Tibial artery (tissue), 4 donors: ENCODE measurements around the gene OPA3.

Source experiments
- DNase-seq, 2 donors: peaks; one replicate each; pipeline ENCODE4 v3.0.0-alpha.2; 2019
- H3K27ac ChIP-seq, 2 donors: fragments of 200-600 bp; sonication (generic) in 1 of 2; 1 replicate in 1 of 2; 2 replicates in 1 of 2; pipeline ENCODE4 v1.5.1; 2018 to 2019; ENCODE audit warnings: mild to moderate bottlenecking in 1 of 2
- H3K27me3 ChIP-seq, 2 donors: fragments of 200-600 bp; sonication (generic) in 1 of 2; one replicate each; pipeline versions ENCODE4 v1.5.1 to v1.6.0; 2016 to 2019
- H3K36me3 ChIP-seq, 3 donors: fragments of 200-600 bp; sonication (generic) in 2 of 3; one replicate each; pipeline ENCODE4 v1.5.1; 2016 to 2019; ENCODE audit warnings: mild to moderate bottlenecking in 2 of 3
- H3K4me1 ChIP-seq, 4 donors: fragments of 200-600 bp; sonication (generic) in 2 of 4; 1 replicate in 3 of 4; 2 replicates in 1 of 4; pipeline ENCODE4 v1.5.1; 2016 to 2019
- H3K4me3 ChIP-seq, 2 donors: fragments of 200-600 bp; sonication (generic) in 1 of 2; 1 replicate in 1 of 2; 2 replicates in 1 of 2; pipeline ENCODE4 v1.5.1; 2018 to 2019; ENCODE audit warnings: mild to moderate bottlenecking in 2 of 2
- H3K9me3 ChIP-seq, 3 donors: fragments of 200-600 bp; sonication (generic) in 1 of 3; one replicate each; pipeline ENCODE4 v1.5.1; 2016 to 2019
- CTCF ChIP-seq, 2 experiments: fragments of 200-600 bp in 1 of 2; fragments of 450-650 bp in 1 of 2; IDR thresholded peaks; one replicate each; pipeline ENCODE4 v1.5.1; 2017 to 2019; ENCODE audit warnings: antibody characterized with exemption in 2 of 2, mild to moderate bottlenecking in 1 of 2, moderate library complexity in 1 of 2
- intact Hi-C: fragments of 100-400 bp; cut with DNase I; formaldehyde crosslinking; loops from one replicate; pipeline ENCODE4 v1.15.0; 2023; ENCODE audit warnings: low total_unique reads

OPA3 gene

GRCh38 chr19:45542234-45542668 is 42.4 kb downstream of the OPA3 start:
- H3K4me1 ChIP-seq, result no peaks in the 10 kb centered on the region
- no peak overlapping the region for H3K4me3 ChIP-seq
- H3K27ac ChIP-seq, result no peak overlapping the region
- no peaks in the 10 kb centered on the region for H3K27me3 ChIP-seq
- no peaks in the 10 kb centered on the region for H3K9me3 ChIP-seq
- H3K36me3 ChIP-seq, result no peaks in the 10 kb centered on the region
- TF ChIP-seq CTCF (IDR thresholded peaks at IDR 0.05), result no peak
- no peak for DNase-seq
- intact Hi-C loops, result no loop called here

GRCh38 chr19:45539459-45539858 is 45.1 kb downstream of the OPA3 start:
- H3K9me3 ChIP-seq, result no peaks in the 10 kb centered on the region
- no peak overlapping the region for H3K27ac ChIP-seq
- H3K4me3 ChIP-seq, result no peak overlapping the region
- no peaks in the 10 kb centered on the region for H3K27me3 ChIP-seq
- no peak for DNase-seq
- H3K4me1 ChIP-seq, result no peaks in the 10 kb centered on the region
- no peaks in the 10 kb centered on the region for H3K36me3 ChIP-seq
- TF ChIP-seq CTCF (IDR thresholded peaks at IDR 0.05), result no peak
- intact Hi-C loops, result no loop called here

- Histone ChIP-seq H3K36me3 (peaks cover 5 to 8% (median 6%) of the 10 kb centered on the region in 3 donors), H3K27ac (no peak overlapping the region), H3K4me1 (peaks cover 0 to 19% (median 14%) of the 10 kb centered on the region in 4 donors), H3K9me3 (no peaks in the 10 kb centered on the region), H3K27me3 (peaks cover 0 to 3% of the 10 kb centered on the region in 2 donors), H3K4me3 (no peak overlapping the region)
- no peak for TF ChIP-seq CTCF (IDR thresholded peaks at IDR 0.05)
- intact Hi-C loops, result no loop called here
- DNase-seq, result no peak
Measured at GRCh38 chr19:45531349-45531748, 53.3 kb downstream of the OPA3 start.

- TF ChIP-seq CTCF (IDR thresholded peaks at IDR 0.05), result no peak
- no peak for DNase-seq
- no peak overlapping the region for H3K27ac ChIP-seq
- peaks cover 0 to 30% (median 16%) of the 10 kb centered on the region in 4 donors for H3K4me1 ChIP-seq
- peaks cover 0 to 3% of the 10 kb centered on the region in 2 donors for H3K27me3 ChIP-seq
- no peaks in the 10 kb centered on the region for H3K9me3 ChIP-seq
- intact Hi-C loops, result no loop called here
- H3K36me3 ChIP-seq, result peaks cover 24 to 26% (median 25%) of the 10 kb centered on the region in 3 donors
- no peak overlapping the region for H3K4me3 ChIP-seq
Measured at GRCh38 chr19:45529420-45529785, 55.2 kb downstream of the OPA3 start.

- no peaks in the 10 kb centered on the region for H3K9me3 ChIP-seq
- no peak overlapping the region for H3K27ac ChIP-seq
- no peak for DNase-seq
- intact Hi-C loops, result no loop called here
- H3K36me3 ChIP-seq, result peaks cover 24 to 32% (median 30%) of the 10 kb centered on the region in 3 donors
- H3K27me3 ChIP-seq, result peaks cover 0 to 3% of the 10 kb centered on the region in 2 donors
- H3K4me3 ChIP-seq, result no peak overlapping the region
- H3K4me1 ChIP-seq, result peaks cover 0 to 30% (median 16%) of the 10 kb centered on the region in 4 donors
- TF ChIP-seq CTCF (IDR thresholded peaks at IDR 0.05), result no peak
Measured at GRCh38 chr19:45528744-45529419, 55.7 kb downstream of the OPA3 start.
